GM10266 (cell line): Measurements from ENCODE around the gene METTL9.
"Not testable (repeated sequence)": the region's sequence is repeated elsewhere in the genome, so short reads cannot be mapped to it uniquely, and the experiment has no call there.

Experiments
- DNase-seq: peaks from one replicate; pipeline ENCODE4 v3.0.0; 2012; ENCODE audit errors: extremely low spot score
- TF ChIP-seq, protein P1 (sequence below): IDR thresholded peaks from 2 replicates; pipeline ENCODE4 v1.5.1; 2012; ENCODE audit warnings: mild to moderate bottlenecking, low read depth; ENCODE audit not compliant: control insufficient read depth, insufficient read depth; ENCODE audit errors: missing control alignments

METTL9 gene

DNA sequence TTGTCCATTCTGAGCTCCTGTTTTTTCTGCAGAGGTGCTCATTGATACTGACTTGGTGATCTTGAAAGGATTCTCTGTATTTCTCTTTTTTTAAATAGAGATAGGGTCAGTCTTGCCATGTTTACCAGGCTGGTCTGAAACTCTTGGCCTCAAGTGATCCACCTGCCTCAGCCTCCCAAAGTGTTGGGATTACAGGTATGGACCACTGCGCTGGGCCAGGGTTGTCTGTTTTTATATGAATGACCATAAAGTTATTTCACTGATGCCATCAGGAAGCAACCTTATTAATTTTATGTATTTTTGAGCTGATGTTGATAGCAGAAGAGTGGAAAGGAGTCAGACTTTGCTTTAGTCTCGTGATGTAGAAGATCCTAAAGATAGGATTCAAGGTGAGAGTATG lies 35.7 kb upstream of the METTL9 start:
- DNase-seq, result no peak
- TF ChIP-seq, protein P1, sequence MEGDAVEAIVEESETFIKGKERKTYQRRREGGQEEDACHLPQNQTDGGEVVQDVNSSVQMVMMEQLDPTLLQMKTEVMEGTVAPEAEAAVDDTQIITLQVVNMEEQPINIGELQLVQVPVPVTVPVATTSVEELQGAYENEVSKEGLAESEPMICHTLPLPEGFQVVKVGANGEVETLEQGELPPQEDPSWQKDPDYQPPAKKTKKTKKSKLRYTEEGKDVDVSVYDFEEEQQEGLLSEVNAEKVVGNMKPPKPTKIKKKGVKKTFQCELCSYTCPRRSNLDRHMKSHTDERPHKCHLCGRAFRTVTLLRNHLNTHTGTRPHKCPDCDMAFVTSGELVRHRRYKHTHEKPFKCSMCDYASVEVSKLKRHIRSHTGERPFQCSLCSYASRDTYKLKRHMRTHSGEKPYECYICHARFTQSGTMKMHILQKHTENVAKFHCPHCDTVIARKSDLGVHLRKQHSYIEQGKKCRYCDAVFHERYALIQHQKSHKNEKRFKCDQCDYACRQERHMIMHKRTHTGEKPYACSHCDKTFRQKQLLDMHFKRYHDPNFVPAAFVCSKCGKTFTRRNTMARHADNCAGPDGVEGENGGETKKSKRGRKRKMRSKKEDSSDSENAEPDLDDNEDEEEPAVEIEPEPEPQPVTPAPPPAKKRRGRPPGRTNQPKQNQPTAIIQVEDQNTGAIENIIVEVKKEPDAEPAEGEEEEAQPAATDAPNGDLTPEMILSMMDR, result no peak

DNA sequence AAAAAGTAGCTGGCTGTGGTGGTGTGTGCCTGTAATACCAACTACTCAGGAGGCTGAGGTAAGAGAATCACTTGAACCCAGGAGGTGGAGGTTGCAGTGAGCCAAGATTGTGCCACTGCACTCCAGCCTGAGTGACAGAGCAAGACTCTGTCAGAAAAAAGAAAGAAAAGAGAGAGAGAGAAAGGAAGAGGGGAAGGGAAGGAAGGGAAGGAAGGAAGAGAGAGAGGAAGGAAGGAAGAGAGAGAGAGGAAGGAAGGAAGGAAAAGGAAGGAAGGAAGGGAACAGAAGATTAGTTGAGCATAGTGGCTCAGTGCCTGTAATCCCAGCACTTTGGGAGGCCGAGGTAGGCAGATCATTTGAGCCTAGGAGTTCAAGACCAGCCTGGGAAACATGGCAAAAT lies 35.0 kb upstream of the METTL9 start:
- not testable (repeated sequence) for DNase-seq

DNA sequence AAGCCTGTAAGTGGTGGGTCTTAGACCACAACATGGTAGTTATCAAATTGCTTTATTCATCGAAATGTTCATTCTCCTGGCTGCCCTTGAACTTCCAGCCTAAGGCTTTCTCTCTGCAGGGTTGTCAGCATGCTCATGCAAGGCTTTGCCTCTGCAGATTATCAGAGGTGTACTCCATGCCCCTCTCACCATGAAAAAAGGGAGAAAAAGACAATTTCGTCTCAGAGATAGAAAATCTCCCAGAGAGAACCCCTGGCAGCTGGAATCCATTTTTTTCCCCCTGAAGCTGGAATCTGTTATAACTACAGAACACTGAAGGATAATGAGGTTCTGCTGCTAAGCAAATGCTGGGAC lies 33.9 kb upstream of the METTL9 start:
- TF ChIP-seq, protein P1, result no peak
- no peak for DNase-seq

DNA sequence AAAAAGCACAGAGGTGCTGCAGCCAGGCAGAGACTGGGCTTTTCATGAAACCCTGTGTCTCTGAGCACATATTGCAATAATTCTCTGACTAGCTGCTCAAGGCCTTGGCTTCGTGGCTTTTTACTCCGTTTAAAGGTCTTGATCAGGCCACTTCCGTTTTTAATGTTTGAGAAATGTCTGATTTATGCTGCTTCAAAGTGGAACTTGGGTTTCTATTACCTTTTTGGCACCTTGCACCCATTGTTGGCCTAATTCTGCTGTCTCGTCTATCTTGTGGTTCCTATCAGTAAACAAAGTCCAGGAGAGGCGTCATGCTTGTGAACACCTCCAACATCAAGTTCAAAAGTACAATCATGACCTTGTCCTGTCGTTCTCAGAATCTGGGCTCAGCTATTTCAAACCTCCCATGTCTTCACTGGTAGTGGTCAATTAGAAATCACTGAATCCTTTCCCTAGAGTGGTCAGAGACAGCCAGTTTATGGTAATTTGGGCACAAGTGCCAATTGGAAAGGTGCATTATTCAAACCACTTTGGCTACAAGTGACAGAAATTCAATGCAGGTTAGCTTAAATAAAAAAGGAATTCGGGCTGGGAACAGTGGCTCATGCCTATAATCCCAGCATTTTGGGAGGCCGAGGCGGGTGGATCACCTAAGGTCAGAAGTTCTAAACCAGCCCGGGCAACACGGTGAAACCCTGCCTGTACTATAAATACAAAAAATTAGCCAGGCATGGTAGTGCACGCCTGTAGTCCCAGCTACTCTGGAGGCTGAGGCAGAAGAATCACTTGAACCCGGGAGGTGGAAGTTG lies 33.3 kb upstream of the METTL9 start:
- no peak for DNase-seq
- TF ChIP-seq, protein P1, result no peak

GRCh38 chr16:21566891-21567414 lies 32.4 kb upstream of the METTL9 start:
- no peak for DNase-seq

GRCh38 chr16:21567496-21567895 lies 31.9 kb upstream of the METTL9 start:
- not testable (repeated sequence) for DNase-seq

More at GRCh38 chr16:21566891-21567414, 32.4 kb upstream of the METTL9 start:
- TF ChIP-seq, protein P1, result no peak

GRCh38 chr16:21568502-21569189 lies 30.7 kb upstream of the METTL9 start:
- DNase-seq, result no peak
- TF ChIP-seq, protein P1, result no peak

DNA sequence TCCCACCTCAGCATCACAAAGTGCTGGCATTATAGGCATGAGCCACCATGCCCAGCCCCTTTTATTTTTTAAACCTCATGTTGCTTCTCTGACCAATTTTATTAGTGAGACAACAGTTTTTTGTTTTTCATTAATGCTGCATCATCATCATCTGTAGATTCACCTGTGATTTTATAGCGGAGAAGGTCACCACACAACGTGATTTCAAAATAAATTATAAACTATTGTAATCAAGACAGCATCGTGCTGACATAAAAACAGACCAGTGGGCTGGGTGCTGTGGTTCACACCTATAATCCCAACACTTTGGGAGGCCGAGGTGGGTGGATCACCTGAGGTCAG lies 28.7 kb upstream of the METTL9 start:
- no peak for DNase-seq
- TF ChIP-seq, protein P1, result no peak

- DNase-seq, result not testable (repeated sequence)
Measured at GRCh38 chr16:21573506-21573905, 25.9 kb upstream of the METTL9 start.
